HG03469 (cell line): ENCODE results near the gene LINGO3.

Experiments
- ATAC-seq: cut with Tn5 transposase; IDR thresholded peaks from one replicate; pipeline ENCODE4 v1.9.1; 2021; ENCODE audit warnings: mild to moderate bottlenecking, moderate library complexity, moderate number of reproducible peaks; ENCODE audit not compliant: unreplicated experiment

LINGO3 gene

DNA sequence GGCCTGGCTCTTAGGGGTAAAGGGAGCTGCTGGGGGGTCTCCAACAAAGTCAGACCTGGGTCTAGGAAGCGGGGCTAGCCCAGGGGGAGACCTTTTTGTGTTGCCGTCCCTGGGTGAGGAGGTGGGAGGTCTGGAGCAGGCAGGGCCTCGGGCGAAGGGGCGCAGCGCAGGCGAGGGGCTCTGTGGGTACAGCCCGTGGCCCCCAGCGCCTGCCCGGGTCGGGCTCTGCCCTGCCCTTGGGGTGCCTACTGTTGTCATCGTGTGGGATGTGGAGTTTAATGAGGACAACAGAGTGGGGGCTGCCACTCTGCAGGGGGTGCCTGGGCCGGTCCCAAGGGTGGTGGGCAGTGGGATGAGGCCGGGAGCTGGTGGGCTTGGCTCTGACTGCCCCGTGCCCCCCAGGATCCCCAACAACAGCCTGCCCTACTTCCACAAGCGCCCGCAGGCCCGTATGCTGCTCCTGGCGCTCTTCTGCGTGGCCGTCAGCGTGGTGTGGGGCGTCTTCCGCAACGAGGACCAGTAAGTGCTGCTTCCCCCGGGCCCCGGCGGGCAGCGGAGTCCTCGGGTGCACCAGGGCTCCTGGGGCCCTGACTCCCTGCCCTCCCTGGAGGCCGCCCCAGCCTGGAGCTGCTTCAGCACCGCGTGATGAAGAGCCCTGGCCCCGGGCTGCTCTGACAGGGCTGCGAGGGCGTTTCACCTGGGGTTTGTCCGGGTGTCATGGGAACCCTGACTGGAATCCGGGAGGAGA, 32.7 kb upstream of the LINGO3 start:
- no peak for ATAC-seq

DNA sequence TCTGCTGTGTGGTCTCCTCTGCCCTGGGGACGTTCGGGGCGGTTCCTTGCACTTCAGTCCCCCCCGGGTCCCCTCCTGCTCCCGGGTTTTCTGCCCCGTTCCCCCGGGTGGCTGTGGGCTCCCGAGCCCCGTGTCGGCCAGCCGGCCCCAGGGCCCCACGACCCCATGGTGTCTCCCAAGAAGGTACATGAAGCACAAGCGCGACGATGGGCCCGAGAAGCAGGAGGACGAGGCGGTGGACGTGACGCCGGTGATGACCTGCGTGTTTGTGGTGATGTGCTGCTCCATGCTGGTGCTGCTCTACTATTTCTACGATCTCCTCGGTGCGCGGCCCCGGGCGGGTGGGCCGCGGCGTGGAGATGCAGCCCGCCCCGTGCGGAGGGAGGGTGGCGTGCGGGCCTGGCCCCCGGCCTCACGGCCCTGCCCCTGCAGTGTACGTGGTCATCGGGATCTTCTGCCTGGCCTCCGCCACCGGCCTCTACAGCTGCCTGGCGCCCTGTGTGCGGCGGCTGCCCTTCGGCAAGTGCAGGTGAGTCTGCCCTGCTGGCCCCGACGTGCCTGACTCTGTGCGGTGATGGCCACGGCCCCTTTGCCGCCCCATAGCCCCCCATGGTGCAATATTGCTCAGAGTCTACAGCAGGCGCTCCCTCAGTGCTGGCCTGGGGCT, 31.8 kb upstream of the LINGO3 start:
- no peak for ATAC-seq

DNA sequence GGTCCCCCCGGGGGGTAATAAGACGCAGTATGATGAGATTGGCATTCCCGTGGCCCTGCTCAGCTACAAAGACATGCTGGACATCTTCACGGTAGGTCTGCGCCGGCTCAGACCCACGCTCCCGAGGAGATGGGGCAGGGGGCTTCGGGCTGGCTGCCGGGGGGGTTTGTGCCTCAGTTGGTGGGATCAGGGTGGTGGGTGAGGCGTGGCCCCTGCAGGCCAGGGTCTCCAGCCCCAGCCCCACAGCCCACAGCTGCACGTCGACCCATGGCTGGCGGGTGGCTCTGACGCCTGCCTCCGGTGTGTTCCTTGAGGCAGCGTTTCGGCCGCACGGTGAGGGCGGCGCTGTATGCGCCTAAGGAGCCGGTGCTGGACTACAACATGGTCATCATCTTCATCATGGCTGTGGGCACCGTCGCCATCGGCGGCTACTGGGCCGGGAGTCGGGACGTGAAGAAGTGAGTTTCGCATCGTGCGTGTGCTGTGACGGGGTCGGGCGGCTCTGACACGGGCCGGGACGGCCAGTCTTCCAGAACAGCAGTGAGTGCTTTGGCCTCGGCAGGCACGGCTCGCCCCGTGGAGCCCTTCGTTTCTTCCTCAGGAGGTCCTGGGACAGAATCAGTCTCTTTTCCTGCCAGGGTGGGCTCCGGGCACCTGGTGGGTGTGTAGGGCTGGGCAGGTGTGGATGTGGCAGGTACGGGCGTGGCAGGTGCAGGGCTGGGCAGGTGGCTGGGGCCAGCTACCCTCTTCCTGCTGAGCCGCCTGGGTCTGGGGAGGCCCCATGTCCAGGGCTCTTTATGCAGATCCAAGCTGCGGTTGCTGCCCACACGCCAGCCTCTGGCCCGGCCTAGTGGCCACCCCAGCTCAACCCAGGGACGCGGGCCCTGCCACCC, 31.0 kb upstream of the LINGO3 start:
- no peak for ATAC-seq

- ATAC-seq = no peak
Measured at GRCh38 chr19:2338055-2338615, 30.2 kb upstream of the LINGO3 start.

DNA sequence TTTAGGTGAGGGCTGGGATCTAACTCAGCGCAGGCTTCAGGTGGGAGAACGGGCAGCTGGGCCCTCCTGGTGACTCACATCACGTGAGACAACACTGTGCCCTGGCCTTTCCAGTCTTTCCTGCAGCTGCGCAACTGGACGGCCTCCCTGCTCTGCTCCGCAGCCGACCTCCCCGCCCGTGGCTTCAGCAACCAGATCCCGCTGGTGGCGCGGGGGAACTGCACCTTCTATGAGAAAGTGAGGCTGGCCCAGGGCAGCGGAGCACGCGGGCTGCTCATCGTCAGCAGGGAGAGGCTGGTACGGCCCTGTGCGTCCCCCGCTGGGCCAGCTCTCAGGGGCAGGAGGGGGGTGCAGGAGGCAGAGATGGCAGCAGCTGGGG, 29.4 kb upstream of the LINGO3 start:
- no peak for ATAC-seq

- ATAC-seq = no peak
Measured at GRCh38 chr19:2336528-2337328, 28.8 kb upstream of the LINGO3 start.

- ATAC-seq = no peak
Measured at GRCh38 chr19:2335848-2336247, 27.9 kb upstream of the LINGO3 start.

DNA sequence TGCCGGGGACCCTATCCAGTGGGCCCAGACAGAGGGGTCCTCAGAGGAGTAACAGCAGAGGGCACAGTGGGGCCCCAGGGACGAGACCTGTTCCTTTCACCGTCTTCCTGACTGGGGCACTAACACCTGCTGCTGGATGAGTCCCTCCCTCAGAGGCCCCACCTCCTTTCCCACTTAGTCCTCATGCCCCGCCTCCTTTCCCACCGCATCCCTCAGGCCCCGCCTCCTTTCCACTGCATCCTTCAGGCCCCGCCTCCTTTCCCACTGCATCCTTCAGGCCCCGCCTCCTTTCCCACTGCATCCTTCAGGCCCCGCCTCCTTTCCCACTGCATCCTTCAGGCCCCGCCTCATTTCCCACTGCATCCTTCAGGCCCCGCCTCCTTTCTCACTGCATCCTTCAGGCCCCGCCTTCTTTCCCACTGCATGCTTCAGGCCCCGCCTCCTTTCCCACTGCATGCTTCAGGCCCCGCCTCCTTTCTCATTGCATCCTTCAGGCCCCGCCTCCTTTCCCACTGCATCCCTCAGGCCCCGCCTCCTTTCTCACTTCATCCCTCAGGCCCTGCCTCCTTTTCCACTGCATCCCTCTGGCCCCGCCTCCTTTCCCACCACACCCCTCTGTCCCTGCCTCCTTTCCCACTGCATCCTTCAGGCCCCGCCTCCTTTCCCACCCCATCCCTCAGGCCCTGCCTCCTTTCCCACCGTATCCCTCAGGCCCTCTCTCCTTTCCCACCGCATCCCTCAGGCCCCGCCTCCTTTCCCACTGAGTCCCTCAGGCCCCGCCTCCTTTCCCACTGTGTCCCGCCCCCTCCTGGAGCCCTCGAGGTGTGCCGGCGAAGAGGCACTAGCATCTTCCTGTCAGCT, 27.3 kb upstream of the LINGO3 start:
- no peak for ATAC-seq

DNA sequence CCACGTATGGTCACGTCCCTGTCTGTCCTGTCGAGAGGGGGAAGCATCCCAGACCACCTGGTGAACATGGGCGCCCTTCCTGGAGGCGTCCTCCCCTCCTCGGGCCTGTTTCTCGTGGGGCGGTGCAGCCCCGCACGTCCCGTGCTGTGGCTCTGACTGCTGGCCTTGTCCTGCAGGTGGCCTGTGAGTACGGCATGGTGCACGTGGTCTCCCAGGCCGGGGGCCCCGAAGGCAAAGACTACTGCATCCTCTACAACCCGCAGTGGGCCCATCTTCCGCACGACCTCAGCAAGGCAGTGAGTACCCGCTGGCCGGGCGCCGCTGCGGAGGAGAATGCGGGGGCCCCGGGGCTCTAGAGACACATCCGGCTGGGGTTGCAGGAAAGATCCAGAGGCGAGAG, 26.5 kb upstream of the LINGO3 start:
- no peak for ATAC-seq

DNA sequence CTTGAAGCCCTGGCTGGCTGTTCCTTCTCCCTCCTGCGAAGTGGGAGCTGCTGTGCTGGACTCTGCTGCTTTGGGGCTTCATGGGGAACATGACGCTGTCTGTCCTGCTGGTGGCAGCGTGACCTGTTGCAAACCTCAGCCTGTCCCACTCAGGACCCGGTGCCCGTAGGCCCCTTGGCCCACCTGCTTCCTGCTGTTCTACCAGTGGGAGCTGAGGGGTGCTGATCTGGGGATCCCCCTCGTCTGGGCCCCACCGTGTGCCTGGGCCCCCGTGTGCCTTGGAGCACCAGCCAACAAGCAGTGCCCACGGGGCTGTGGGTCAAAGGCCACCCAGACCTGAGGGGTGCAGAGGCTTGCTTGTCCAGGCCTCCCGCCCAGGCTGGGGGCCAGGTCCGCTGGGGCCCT, 25.9 kb upstream of the LINGO3 start:
- ATAC-seq = no peak

GRCh38 chr19:2333027-2333806, 25.3 kb upstream of the LINGO3 start:
- no peak for ATAC-seq

DNA sequence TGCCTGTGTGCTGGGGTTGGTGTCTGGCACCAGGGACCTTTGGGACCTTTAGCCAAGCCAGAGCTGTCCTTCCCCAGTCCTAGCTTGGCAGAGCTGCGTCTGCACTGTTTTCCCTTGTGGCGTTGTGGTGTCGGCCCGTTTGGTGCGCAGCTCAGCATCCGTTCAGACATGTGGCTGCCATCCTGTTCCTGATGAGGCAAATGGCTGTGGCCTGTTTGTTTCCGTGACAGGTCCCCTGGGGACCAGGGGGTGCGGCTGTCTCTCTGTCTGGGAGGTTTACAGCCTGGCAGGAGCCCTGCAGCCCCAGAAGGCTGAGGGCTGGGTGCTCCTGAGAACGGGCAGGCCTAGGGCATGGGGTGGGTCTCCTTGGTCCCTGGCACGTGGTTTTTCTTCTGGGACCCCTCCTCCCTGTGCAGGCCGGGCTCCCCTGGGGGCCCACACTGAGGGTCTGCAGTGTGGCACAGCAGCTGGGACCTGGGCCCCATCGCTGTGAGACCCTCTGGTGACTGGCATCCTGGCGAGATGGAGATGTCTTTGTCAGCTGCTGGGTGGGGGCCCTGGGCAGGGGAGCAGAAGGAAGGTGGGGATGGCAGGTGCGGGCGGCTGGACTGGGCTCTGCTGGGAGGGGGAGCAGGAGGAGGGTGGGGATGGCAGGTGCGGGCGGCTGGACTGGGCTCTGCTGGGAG, 24.5 kb upstream of the LINGO3 start:
- no peak for ATAC-seq

- ATAC-seq = no peak
Measured at GRCh38 chr19:2331601-2332246, 23.8 kb upstream of the LINGO3 start.

DNA sequence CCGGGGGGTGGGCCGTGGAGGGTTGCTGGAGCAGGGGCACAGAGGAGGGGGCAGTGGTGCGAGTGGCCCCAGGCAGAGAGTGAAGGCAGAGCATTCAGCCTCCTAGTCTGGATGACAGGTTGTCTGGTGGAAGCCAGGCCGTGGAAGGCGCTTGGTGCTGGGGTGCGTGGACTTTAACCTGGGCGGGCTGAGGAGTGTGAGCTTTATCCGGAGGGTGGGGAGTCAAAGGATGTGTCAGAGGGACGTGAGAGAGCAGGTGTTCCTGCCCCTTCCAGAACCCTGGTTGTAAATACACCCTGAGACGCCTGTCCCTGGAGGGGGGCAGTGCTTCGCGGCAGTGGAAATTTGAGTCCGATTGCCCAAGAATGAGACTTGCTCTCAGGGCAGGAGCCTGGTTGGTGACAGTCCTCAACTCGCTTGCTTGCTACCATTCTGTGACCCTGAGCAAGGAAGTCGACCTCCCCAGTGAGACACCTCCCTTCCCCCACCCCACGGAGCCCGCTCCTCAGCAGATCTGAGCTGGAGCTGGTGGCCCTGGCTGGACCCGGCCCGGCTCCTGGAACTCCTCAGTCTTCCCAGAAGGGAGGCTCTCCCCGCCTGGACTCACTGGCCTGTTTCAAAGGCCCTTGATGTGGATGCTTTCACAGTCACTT, 22.8 kb upstream of the LINGO3 start:
- ATAC-seq = no peak

DNA sequence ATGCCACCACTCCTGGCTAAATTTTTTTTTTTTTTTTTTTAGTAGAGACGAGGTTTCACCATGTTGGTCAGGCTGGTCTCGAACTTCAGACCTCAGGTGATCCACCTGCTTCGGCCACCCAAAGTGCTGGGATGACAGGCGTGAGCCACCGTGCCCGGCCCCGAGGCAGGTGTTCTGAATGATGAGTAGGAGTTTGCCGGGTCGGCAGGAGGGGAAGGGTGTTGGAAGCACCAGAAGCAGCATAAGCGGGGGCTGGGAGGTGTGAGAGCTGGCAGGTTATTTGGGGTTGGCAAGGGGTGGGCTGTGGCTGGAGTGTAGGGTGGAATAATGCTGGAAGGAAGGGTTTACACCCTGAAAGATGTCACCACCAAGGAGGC, 22.3 kb upstream of the LINGO3 start:
- ATAC-seq = no peak

DNA sequence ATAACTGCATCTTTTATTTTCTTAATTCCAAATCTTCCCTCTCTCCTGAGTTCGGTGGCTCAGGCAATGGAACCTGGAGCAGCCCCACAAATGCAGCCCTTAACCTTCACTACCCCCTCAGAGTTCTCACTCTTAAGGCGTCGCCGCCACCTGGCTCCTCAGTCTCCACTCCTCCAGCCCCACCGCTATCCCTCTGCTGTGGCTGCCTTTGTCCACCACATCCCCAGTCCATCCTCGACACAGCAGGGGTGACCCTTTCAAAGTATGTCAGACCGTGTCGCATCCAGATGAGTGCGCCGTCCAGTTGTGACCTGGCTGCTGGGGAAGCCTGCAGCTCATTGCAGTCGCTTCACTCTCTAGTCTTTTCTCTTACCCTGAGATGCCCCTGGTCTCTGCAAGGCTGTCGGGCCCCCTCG, 21.6 kb upstream of the LINGO3 start:
- ATAC-seq = no peak

DNA sequence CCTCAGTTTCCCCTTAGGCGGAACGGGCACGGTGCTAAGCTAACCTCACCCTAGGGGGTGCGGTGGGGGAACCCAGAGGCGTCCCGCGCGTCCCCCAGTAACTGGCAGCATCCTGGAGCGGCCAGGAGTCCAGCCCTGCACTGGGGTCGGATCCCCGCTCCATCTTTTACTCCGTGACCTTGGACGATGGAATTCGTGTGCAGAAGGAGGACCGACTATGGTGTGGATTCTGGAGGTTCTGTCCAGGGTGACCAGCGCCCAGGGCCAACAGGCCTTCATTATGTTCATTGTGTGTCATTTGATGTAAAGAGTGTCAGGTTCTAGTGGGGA, 21.2 kb upstream of the LINGO3 start:
- no peak for ATAC-seq
